GM12873 (cell line): ENCODE measurements around the gene GPR62.

Experiments used
- CTCF ChIP-seq: IDR thresholded peaks from 2 replicates; pipeline ENCODE4 v1.5.1; 2012; ENCODE audit warnings: low read depth, mild to moderate bottlenecking, moderate library complexity, low read length, control low read depth; ENCODE audit not compliant: insufficient read depth; ENCODE audit errors: missing control alignments

GPR62 gene

GRCh38 chr3:51980253-51980652 is 25.1 kb downstream of the GPR62 start:
- TF ChIP-seq CTCF: no peak

GRCh38 chr3:51982352-51982837 is 27.2 kb downstream of the GPR62 start:
- peak; percentile 90 for TF ChIP-seq CTCF

GRCh38 chr3:51982838-51983577 is 27.8 kb downstream of the GPR62 start, which contains the start of gene ACY1:
Gene ACY1 (plus strand): TSS chr3:51983535. CDS start chr3:51984065, 530 bp downstream.
- TF ChIP-seq CTCF: no peak

- TF ChIP-seq CTCF: no peak
Measured at GRCh38 chr3:51983578-51984268, 28.5 kb downstream of the GPR62 start.

DNA sequence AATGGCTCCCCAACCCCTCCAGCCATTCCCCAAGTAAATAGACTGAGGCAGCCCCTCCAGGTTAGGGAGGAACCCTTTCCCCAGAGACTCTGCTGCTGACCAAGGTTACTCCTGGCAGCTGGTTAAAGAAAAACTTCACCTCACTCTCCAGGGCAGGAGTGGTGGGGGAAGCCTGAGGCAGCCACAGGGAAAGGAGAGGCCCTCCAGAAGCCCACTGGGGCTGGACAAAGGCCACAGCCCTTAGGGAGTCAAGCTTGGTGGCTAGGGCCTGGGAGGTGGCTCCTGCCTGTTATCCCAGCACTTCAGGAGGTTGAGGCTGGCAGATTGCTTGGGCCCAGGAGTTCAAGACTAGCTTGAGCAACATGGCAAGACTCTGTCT is 29.1 kb downstream of the GPR62 start:
- TF ChIP-seq CTCF: no peak

DNA sequence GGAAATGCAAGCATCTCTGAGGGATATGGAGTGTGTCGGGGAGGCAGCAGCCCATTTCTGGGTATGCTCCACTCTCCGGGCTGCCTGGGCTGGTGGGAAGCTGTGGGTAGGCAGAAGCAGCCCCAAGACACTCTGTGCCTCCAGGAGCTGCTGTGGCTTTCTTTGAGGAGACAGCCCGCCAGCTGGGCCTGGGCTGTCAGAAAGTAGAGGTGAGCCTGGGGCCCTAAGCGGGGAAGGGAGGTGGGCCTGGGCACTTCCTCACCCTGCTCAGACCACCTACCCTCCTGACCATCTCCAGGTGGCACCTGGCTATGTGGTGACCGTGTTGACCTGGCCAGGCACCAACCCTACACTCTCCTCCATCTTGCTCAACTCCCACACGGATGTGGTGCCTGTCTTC is 29.9 kb downstream of the GPR62 start:
- TF ChIP-seq CTCF: no peak
